ENCODE results near the gene CTU2.
"Not testable (repeated sequence)": the region's sequence is repeated elsewhere in the genome, so short reads cannot be mapped to it uniquely, and the experiment has no call there.

The CTU2 gene

DNA sequence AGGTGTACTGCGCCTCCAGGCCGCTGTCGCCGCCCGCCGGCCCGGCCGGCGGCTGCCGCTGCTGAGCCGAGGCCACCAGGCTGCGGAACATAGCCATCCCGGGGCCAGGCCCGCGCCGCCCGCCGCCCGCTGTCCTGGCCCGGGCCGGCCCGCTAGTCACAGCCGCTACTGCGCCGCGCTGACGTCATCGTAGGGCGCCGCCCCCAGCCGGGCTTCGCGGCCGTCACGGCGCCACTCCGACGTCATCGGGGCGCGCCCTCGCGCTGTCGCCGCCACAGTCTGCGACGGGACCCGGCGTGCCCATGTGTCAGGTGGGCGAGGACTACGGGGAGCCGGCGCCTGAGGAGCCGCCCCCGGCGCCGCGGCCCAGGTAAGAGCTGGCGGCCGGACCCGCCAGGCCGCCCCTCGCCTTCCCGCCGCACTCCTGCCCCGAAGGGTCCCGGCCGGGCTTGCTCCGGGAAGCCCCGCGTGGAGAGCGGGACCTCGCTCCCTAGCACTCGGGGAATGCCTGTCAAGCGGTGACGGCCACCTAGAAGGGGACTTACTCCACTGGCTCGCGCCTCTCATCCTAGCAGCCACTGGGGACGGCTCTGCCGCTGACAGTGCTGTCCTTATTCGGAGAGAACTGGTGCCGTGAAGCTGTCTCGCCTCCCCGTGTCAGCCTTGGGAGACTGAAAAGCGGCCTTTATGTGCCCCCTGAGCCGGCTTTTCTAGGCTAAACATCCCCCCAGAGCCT, at the start of gene CTU2, which contains the start of gene RNF166:
Gene CTU2, plus strand, starts transcription at position 275 of the 736 bp plus-strand sequence. Its CDS starts 28 bp downstream, at position 303.
Gene RNF166, minus strand, starts transcription at position 180 of the 736 bp plus-strand sequence. Its CDS starts 83 bp downstream, at position 97.
- DNase-seq, result peak; percentile 88

DNA sequence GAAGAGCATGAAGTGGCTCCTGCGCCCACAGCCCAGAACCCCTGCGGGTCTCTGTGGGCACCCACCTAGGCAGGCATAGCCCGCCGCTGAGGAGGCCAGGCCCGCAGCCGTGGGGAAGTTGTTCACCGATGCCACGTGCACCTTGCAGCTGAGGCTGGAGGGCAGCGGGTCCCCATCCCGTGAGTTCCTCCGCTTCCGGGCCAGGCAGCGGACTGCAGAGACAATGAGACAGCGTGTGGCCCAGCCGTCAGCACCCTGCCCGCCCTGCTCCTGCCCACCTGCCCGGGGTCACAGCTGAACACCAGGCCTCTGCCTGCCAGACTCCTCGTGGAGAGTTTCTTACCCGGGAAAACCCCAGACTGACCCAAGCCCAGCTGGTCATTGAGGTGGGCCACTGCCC, 48.9 kb upstream of the CTU2 start:
- no peak for DNase-seq

DNA sequence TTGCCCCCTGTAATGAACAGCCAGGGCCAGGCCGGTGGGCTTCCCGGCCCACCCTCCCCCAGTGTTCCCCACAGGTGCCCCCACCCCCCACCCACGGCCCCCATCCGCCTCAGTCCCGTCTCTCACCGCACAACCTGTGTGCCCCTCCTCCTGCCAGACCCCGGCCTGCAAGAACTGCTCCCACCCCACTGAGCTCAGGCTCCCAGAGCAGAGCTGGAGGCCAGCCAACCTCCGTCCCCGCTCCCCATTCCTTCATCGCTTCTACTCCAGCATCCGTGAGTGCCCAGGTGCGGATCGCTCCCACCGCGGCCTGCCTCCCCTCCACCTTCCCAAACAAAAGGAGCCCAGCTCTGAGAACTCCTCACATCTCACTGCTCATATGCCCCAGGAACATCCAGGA, 47.6 kb upstream of the CTU2 start:
- no peak for DNase-seq

DNA sequence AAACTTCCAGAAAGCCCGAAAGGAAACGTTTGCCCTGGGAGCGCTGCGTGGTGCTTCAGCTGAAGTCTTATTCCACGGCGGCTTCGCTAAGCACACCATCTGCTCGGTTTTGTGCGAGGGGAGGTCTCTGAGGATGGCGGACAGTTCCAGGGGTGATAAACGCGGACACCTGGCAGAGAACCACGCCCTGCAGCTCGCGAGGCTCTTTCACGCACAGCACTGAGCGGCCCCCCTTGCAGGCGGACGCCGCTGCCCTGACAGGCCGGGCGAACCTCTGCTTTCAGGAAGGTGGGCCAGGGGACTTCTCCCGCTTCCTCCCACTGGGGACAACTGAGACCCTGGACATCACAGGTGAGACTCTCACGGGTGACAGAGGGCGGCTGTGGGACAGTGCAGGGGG, 47.1 kb upstream of the CTU2 start:
- DNase-seq, result no peak

DNA sequence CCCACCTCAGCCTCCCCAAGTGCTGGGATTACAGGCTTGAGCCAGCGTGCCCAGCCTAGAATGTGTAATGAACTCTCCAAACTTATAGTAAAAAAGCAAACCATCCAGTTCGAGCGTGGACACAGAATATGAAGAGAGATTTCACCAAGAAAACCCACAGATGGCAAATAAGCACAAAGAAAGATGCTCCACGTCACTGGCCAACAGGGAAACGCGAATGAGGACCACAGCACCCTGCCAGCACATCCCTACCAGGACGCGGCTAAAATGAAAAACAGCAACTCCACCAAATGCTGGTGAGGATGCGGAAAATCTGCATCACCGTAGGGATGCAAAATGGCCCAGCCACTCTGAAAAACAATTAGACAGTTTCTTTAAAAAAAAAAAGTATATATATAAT, 44.8 kb upstream of the CTU2 start:
- no peak for DNase-seq

DNA sequence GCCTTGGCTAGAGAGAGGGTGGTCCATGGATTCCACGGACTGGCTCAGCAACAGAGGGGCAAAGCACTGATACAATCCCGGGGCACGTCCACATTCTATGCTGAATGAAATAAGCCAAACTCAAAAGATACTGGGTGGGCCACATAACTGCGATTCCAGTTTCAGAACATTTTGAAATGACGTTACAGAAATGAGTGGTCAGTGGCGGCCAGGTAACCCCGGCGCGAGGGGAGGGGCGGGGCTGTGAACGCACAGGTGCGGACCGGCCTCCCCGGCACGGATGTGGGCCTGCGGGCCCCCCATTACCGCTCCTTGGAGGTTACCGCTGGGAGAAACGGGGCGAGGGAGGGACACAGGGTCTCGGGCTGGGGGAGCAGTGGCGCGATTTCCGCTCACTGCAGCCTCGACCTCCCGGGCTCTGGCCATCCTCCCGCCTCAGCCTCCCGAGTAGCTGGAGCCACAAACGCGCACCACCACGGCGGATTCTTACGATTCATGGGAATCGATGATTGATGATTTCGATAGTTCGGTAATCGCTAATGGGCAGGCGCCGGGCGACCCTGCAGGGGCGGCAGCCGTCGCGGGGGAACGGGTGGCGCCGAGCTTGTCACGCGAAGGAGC, 44.0 kb upstream of the CTU2 start:
- DNase-seq, result no peak

DNA sequence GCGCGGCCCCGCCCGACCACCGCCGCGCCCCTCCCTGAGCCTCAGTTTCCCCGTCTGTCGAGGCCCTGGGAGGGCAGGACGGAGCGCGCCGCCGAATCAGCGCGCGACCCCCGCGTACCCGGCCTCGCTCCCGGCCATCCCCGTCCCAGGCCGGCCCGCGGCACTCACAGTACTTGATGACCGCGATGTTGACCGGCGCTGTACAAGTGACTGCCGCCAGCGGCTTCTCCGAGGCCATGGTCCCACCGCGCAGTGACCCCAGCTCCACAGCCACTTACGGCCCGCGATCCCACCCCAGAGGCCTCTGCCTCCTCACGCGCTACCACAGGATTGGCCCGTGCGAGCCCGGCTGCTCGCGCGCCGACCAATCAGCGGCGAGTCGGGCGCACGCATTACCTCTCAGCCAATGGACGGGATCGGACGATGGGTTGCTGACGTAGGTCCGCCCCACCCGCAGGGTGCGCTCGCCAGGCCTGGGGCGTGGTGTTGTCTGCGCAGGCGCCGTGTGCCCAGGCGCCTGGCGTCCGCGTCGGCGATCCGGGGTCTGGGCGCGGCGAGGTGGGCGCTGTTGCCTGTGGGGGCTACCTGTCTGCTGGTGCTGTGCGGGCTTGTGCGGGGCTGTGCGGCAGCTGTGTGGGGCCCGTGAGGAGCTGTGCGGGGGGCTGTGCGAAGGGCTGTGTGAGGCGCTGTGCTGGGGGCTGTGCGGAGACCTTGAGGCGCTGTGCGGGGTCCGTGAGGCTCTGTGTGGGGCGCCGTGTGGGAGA, 43.3 kb upstream of the CTU2 start, which contains the start of gene MVD:
Gene MVD, minus strand, starts transcription at position 249 of the 764 bp plus-strand sequence. Its CDS starts 11 bp downstream, at position 238.
- DNase-seq, result peak; percentile 94

DNA sequence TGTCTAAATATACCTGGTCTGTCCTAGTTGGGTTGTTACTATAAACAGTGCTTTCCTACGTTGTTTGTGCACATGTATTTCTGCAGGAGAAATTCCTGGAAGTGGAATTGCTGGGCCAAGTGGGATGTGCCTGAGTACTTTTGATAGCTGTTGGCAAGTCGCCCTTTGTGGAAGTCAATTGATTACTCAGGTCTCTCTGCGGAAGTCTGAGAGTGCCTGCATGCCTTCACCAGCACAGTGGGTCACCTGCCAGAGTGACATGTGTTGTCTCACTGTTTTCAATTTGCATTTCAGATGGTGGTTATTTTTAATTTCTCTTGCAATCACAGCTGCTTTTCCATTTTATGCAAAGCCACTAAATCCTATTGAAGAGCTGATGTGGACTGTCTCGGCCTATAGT, 41.2 kb upstream of the CTU2 start:
- no peak for DNase-seq

DNA sequence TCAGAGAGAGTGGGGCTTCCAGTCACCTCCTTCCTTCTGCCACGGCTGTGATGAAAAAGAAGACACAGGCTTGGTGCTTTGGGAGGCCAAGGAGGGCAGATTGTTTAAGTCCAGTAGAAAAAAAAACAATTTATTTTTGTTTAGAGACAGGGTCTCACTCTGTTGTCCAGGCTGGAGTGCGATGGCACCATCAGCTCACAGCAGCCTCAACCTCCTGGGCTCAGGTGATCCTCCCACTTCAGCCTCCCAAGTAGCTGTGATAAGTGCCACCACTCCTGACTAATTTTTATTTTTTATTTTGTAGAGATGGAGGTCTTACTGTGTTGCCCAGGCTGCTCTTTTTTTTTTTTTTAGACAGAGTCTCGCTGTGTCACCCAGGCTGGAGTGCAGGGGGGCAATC, 40.7 kb upstream of the CTU2 start:
- DNase-seq, result no peak

DNA sequence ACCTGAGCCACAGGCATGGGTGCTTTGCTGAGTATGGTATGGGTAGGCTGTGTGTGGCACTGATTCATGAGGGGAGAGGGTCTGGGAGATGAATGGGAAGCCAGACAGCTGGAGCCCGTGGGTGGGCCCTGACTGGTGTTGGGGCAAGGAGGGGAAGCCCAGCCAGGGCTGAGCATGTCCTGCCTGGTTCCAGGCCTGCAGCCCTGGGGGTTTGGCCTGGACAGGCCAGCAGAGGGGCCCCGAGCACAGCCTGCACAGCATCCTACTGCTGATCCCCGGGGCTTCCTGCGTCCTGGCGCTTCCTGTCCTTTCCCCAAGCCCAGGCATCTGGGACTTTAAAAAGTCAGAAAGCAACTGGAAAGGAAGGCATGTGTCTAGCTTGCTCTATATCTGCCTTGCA, 38.8 kb upstream of the CTU2 start:
- no peak for DNase-seq

DNA sequence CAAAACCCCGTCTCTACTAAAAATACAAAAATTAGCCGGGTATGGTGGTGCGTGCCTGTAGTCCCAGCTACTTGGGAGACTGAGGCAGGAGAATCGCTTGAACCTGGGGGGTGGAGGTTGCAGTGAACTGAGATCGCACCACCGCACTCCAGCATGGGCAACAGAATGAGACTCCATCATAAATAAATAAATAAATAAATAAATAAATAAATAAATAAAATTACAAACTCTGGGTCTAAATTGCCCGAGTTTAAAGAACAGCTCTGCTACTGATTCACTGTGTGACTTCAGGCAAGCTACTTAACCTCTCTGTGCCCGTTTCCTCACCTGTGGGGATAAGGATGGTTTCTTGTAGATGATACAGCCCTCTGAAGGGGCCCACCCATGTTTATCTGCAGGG, 36.8 kb upstream of the CTU2 start:
- not testable (repeated sequence) for DNase-seq

DNA sequence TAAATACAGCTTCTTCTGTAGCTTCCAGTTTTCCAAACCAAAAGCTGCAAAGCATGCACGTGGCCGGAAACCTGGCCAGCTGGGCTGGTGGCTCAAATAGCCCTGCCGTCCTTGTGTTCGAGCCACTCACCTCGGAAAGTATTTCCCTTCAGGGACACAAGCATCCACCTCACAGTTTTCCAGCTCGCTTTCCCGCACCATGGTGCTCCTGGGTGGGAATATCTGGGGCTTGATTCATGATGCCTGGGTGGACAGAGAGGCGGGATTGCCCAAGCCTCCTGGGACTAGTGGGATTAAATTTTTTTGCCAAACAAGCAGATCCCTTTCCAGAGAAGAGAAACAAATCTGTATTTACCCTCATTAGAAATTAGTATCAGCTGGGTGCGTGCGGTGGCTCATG, 36.3 kb upstream of the CTU2 start:
- DNase-seq, result no peak

DNA sequence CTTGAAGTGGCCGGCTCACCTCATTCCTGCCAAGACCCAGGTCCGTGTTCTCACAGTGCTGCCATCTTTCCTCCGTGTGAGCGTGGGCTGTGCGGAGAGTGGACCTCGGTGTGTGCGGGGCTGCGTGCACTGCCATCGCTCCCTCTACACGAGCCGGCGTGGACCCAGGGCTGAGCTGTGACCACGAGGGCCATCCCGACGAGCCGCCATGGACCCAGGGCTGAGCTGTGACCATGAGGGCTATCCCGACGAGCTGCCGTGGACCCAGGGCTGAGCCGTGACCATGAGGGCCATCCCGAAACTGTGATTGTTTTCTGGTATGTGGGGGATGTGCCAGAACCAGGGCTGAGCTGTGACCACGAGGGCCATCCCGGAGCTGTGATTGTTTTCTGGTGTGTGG, 34.5 kb upstream of the CTU2 start:
- no peak for DNase-seq

DNA sequence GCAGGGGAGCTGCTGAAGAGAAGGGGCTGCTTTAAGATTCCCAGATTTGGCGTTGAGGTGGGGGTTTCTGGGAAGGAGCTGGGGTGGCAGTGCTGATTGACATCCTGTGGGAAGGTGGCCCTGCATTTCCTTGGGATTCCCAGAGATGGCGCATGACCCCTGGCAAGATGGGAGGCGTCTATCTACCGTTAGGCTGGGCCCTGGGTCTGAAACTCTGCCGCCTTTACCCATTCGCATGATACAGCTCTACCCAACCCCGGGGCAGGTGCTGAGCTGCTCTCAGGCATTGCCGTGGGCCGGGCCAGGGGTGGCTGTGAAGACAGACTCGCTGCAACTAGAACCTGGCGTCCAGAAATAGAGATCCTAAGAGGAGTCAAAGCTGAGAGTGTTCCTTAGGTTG, 33.5 kb upstream of the CTU2 start:
- DNase-seq, result no peak

DNA sequence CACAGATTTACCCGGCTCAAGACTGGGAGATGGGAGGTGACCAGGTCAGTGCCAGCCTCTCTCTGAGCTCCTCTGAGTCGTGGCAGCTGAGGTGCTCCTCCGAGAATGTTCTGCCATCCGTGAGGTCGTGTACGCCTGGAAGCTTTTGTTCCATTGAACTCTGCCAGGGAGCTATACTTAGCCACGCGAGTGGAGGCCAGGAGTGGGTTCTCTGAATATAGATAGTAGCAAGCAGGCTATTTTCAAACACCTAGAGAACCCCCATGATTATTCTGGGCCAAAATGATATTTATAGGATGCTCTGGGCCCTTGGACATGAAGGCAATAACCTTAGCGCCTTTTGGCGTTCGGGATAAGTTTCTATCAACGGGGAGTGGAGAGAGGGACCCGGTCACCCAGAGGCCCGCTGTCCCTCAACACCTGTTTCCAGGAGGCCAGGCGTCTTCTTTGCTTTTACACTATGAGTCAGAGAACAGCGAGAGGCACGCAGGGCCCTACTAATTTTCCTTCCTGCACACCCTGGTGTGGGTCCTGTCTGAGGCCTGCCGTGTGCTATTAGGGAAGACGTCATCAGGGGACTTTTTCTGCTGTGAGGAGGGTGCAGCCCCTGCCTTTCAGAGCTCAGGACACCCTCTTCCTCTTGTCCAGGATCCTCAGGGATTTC, 32.5 kb upstream of the CTU2 start:
- no peak for DNase-seq

DNA sequence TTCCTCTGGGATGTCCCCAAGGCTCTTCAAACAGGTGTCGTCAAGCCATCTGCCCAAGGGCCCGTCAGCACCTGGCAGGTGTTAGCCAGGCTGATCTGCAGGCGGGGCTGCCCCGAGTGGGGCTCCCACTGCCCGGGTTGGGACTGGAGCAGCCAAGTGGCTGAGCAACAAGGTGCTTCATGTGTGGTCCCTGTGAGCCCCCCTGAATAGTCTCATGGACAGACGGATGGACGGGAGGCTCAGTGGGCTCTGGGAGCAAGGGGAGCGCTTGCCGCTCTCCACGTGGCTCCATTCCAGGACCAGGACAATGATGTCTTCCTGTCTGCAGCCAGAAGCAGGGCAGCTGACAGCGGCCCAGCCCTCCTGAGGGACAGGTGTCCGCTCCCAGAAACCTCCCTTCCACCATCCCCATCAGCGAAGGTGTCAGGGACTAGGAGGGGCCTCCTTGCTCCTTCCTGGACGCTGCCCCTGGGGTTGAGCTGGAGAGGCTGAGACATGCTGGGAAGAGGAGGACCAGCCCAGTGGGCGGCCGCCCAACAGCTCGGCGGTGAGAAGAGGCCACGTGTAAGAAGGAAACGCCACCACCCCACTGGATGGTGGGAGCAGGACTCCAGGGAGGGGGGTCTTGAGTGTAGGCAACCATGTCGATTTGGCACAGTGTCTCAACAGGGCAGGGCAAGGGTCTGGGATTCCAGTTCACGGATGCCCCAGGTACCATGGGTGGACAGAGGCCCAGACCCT, 29.6 kb upstream of the CTU2 start:
- no peak for DNase-seq

DNA sequence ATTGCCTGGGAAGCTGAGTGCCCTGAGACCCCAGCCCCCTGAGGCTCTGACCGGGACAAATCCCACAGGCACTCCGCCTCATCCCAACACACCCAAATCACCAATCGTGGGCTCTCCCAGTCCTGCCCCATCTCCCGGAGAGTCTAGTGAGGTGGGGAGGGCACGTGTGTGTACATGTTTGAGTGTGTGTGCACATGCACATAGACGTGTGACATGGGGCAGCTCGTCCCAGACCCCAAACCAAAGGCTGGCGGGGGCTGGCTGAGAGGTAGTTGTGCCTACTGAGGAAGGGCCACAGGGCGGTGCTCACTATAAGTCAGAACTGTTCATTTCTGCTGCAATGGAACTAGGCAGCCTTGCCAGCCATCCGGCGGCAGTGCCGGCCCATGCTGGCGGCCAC, 28.6 kb upstream of the CTU2 start:
- DNase-seq, result no peak

DNA sequence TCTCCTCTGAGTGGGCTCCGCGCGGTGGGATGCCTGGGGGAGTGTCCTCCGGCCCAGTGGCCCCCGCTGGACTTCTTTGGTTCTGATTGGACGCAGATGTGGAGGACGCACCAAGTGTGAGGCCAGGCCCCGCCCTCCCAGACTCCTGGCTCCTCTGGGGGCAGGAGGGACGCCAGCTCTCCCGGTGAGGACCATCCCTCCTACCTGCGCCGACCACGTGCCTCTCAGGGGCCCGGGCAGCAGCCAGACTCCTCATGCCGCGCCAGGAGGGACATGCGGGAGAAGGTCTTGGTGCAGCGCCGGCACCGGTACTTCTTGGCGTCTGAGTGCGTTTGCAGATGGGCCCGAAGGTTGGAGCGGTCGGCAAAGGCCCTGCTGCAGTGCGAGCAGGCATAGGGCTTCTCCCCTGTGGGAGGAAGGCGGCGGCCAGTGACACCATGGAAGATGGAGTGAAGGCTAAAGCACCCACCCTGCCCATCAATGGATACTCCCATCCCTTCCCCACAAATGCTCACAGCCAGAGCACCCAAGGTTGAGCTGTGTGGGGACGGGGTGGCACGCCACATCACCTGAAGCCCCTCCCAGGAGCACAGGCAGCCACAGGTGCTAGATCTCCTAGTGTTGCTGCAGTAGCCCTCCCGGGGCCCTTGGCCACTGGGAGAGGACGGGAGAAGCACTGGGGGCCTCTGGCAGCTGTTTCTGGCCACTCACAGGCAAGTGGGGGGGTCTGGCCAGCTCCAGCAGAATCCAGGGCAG, 27.9 kb upstream of the CTU2 start:
- DNase-seq, result no peak

DNA sequence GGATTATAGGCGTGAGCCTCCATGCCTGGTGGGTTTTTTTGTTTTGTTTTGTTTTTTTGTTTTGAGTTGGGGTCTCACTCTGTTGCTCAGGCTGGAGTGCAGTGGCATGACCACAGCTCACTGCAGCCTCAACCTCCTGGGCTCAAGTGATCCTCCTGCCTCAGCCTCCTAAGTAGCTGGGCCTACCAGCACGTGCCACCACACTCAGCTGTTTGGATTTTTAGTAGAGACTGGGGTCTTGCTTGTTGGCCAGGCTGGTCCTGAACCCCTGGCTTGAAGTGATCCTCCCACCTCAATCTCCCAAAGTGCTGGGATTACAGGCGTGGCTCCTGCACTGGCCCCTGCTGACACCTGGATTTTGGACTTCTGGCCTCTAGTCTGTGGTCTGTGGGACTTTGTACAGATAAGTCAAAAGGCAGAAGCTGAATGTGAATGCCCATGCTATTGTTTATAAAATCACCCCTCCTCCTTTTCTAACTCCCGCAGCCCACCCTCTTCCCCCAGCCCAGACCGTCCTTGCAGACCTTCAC, 25.7 kb upstream of the CTU2 start:
- DNase-seq, result no peak

DNA sequence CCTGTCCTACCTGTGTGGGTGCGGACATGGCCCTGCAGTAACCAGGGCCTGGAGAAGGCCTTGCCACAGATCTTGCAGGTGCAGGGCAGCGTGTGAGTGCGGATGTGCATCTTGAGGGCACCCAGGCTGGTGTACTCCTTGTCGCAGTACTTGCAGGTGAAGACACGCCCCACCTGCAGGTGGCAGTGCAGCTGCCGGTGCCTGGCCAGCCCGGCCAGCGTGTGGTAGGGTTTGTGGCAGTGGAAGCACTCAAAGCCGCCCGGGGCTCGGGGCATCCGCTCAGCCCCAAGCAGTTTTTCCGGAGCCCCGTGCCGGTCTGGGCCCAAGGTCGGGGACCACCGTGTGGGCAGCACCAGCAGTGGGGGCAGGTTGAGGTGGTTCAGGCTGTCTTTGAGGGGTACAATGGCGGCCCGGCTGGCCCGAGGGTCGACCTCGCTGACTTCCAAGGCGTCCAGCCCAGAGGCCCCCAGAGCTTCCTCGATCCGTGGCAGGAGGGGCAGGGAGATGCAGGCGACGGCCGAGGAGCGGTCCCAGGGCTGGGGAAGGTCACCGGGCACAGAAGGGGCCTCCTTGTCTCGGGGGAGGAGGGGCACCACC, 25.1 kb upstream of the CTU2 start:
- peak; percentile 41 for DNase-seq

Data from activated gamma-delta T cell treated with Interleukin-2 at 50 U/mL for 16 hours (primary cell).